ENCODE results near the gene INS.

The INS gene

GRCh38 chr11:2139123-2139521 lies 21.9 kb downstream of the INS start, which contains the start of gene IGF2:
Gene IGF2, minus strand, starts transcription at chr11:2139389. Its CDS starts 3,866 bp downstream, at chr11:2135523.
- WGBS, 2 donors (ENCODE audit: extremely low coverage in 2 of 2, insufficient read length in 2 of 2, insufficient replicate concordance in 1 of 2): no CpG with 5 or more reads among the region's 62 CpGs
- no peak within 1 kb of the TSS for H3K14ac ChIP-seq (ENCODE audit: low read length)
- no peak within 1 kb of the TSS for H3K9ac ChIP-seq (ENCODE audit: low read depth, low read length, poor library complexity)
- peaks cover 38 to 92% (median 87%) of the 10 kb centered on the region in 3 experiments for H3K27me3 ChIP-seq (ENCODE audit: control insufficient read depth in 3 of 3, insufficient read depth in 3 of 3, low read depth in 1 of 3, low read length in 3 of 3)
- peak within 1 kb of the TSS; percentile 56 for H2AFZ ChIP-seq (ENCODE audit: low read length)
- H3K4me3 ChIP-seq (ENCODE audit: low read length in 2 of 2): peak within 1 kb of the TSS in 1 of 2 donors; percentile 62
- peak within 1 kb of the TSS; percentile 63 for H2AK5ac ChIP-seq (ENCODE audit: low read depth, low read length)
- H3K4me1 ChIP-seq (ENCODE audit: control insufficient read depth in 2 of 2, insufficient read depth in 1 of 2, low read depth in 1 of 2, low read length in 2 of 2): peaks cover 4 to 5% of the 10 kb centered on the region in 2 donors
- peak within 1 kb of the TSS; percentile 80 for H3K23ac ChIP-seq (ENCODE audit: low read depth, low read length, poor library complexity)
- peak within 1 kb of the TSS; percentile 89 for H3K4me2 ChIP-seq (ENCODE audit: insufficient read depth, low read length, poor library complexity, severe bottlenecking)
- H2BK12ac ChIP-seq (ENCODE audit: low read length): no peak within 1 kb of the TSS
- no peak within 1 kb of the TSS for H3K4ac ChIP-seq (ENCODE audit: low read length)
- peak within 1 kb of the TSS; percentile 94 for H3K18ac ChIP-seq (ENCODE audit: low read length)
- DNase-seq (ENCODE audit: low spot score): no peak
- H3K9me3 ChIP-seq (replicated peaks in 1 of 2; ENCODE audit: control insufficient read depth in 2 of 2, insufficient read depth in 1 of 2, low read depth in 1 of 2, low read length in 2 of 2): peaks cover 0 to 2% of the 10 kb centered on the region in 2 donors
- H2BK120ac ChIP-seq (ENCODE audit: low read depth, low read length): no peak within 1 kb of the TSS
- peak within 1 kb of the TSS; percentile 67 for H2BK15ac ChIP-seq (ENCODE audit: low read length)
- H3K36me3 ChIP-seq (replicated peaks in 1 of 2; ENCODE audit: control insufficient read depth in 2 of 2, insufficient read depth in 2 of 2, low read length in 2 of 2): no peaks in the 10 kb centered on the region
- no peak within 1 kb of the TSS for H4K91ac ChIP-seq (ENCODE audit: low read depth, low read length, poor library complexity)
- H2BK5ac ChIP-seq (ENCODE audit: low read length): peak within 1 kb of the TSS; percentile 66
- H3K79me1 ChIP-seq (ENCODE audit: low read depth, low read length): peaks cover 2% of the 10 kb centered on the region
- no peak within 1 kb of the TSS for H4K8ac ChIP-seq (ENCODE audit: low read depth, low read length)
- no peak within 1 kb of the TSS for H3K27ac ChIP-seq (replicated peaks; ENCODE audit: low read length)

- Histone ChIP-seq H3K9me3 (replicated peaks in 1 of 2; ENCODE audit: control insufficient read depth in 2 of 2, insufficient read depth in 1 of 2, low read depth in 1 of 2, low read length in 2 of 2) (peaks cover 0 to 2% of the 10 kb centered on the region in 2 donors), H3K36me3 (replicated peaks in 1 of 2; ENCODE audit: control insufficient read depth in 2 of 2, insufficient read depth in 2 of 2, low read length in 2 of 2) (no peaks in the 10 kb centered on the region), H3K27ac (replicated peaks; ENCODE audit: low read length) (no peak overlapping the region), H3K23ac (ENCODE audit: low read depth, low read length, poor library complexity) (no peak overlapping the region), H2BK5ac (ENCODE audit: low read length) (no peak overlapping the region), H2BK15ac (ENCODE audit: low read length) (no peak overlapping the region), H2BK12ac (ENCODE audit: low read length) (no peak overlapping the region), H3K4me2 (ENCODE audit: insufficient read depth, low read length, poor library complexity, severe bottlenecking) (peak overlapping the region; percentile 89), H3K79me1 (ENCODE audit: low read depth, low read length) (peaks cover 2% of the 10 kb centered on the region), H2AK5ac (ENCODE audit: low read depth, low read length) (peak overlapping the region; percentile 28), H3K14ac (ENCODE audit: low read length) (no peak overlapping the region), H2BK120ac (ENCODE audit: low read depth, low read length) (no peak overlapping the region), H4K91ac (ENCODE audit: low read depth, low read length, poor library complexity) (no peak overlapping the region), H3K27me3 (ENCODE audit: control insufficient read depth in 3 of 3, insufficient read depth in 3 of 3, low read depth in 1 of 3, low read length in 3 of 3) (peaks cover 33 to 91% (median 87%) of the 10 kb centered on the region in 3 experiments), H3K4me3 (ENCODE audit: low read length in 2 of 2) (peak overlapping the region in 1 of 2 donors; percentile 62), H2AFZ (ENCODE audit: low read length) (peak overlapping the region; percentile 56), H3K18ac (ENCODE audit: low read length) (peak overlapping the region; percentile 94), H4K8ac (ENCODE audit: low read depth, low read length) (no peak overlapping the region), H3K4me1 (ENCODE audit: control insufficient read depth in 2 of 2, insufficient read depth in 1 of 2, low read depth in 1 of 2, low read length in 2 of 2) (peaks cover 4 to 5% of the 10 kb centered on the region in 2 donors), H3K9ac (ENCODE audit: low read depth, low read length, poor library complexity) (no peak overlapping the region), H3K4ac (ENCODE audit: low read length) (no peak overlapping the region)
- WGBS, 2 donors (ENCODE audit: extremely low coverage in 2 of 2, insufficient read length in 2 of 2, insufficient replicate concordance in 1 of 2): no CpG with 5 or more reads among the region's 68 CpGs
- DNase-seq (ENCODE audit: low spot score): no peak
These were observed 22.4 kb downstream of the INS start for GRCh38 chr11:2138431-2139122.

- peaks cover 31 to 90% (median 87%) of the 10 kb centered on the region in 3 experiments for H3K27me3 ChIP-seq (ENCODE audit: control insufficient read depth in 3 of 3, insufficient read depth in 3 of 3, low read depth in 1 of 3, low read length in 3 of 3)
- no peak overlapping the region for H4K8ac ChIP-seq (ENCODE audit: low read depth, low read length)
- H3K27ac ChIP-seq (replicated peaks; ENCODE audit: low read length): no peak overlapping the region
- no peak overlapping the region for H4K91ac ChIP-seq (ENCODE audit: low read depth, low read length, poor library complexity)
- no peak overlapping the region for H3K4ac ChIP-seq (ENCODE audit: low read length)
- H3K4me1 ChIP-seq (ENCODE audit: control insufficient read depth in 2 of 2, insufficient read depth in 1 of 2, low read depth in 1 of 2, low read length in 2 of 2): peaks cover 4 to 5% of the 10 kb centered on the region in 2 donors
- H2BK15ac ChIP-seq (ENCODE audit: low read length): no peak overlapping the region
- peaks cover 2% of the 10 kb centered on the region for H3K79me1 ChIP-seq (ENCODE audit: low read depth, low read length)
- H2AK5ac ChIP-seq (ENCODE audit: low read depth, low read length): no peak overlapping the region
- DNase-seq (ENCODE audit: low spot score): no peak
- H3K4me3 ChIP-seq (ENCODE audit: low read length in 2 of 2): peak overlapping the region in 1 of 2 donors; percentile 71
- no peak overlapping the region for H2BK12ac ChIP-seq (ENCODE audit: low read length)
- no peak overlapping the region for H2BK120ac ChIP-seq (ENCODE audit: low read depth, low read length)
- no CpG with 5 or more reads among the region's 44 CpGs for WGBS, 2 donors (ENCODE audit: extremely low coverage in 2 of 2, insufficient read length in 2 of 2, insufficient replicate concordance in 1 of 2)
- peak overlapping the region; percentile 77 for H2AFZ ChIP-seq (ENCODE audit: low read length)
- H3K9me3 ChIP-seq (replicated peaks in 1 of 2; ENCODE audit: control insufficient read depth in 2 of 2, insufficient read depth in 1 of 2, low read depth in 1 of 2, low read length in 2 of 2): peaks cover 0 to 2% of the 10 kb centered on the region in 2 donors
- no peak overlapping the region for H3K23ac ChIP-seq (ENCODE audit: low read depth, low read length, poor library complexity)
- H3K36me3 ChIP-seq (replicated peaks in 1 of 2; ENCODE audit: control insufficient read depth in 2 of 2, insufficient read depth in 2 of 2, low read length in 2 of 2): no peaks in the 10 kb centered on the region
- peak overlapping the region; percentile 70 for H3K9ac ChIP-seq (ENCODE audit: low read depth, low read length, poor library complexity)
- no peak overlapping the region for H2BK5ac ChIP-seq (ENCODE audit: low read length)
- H3K4me2 ChIP-seq (ENCODE audit: insufficient read depth, low read length, poor library complexity, severe bottlenecking): peak overlapping the region; percentile 89
- H3K18ac ChIP-seq (ENCODE audit: low read length): peak overlapping the region; percentile 91
- no peak overlapping the region for H3K14ac ChIP-seq (ENCODE audit: low read length)
These were observed 23.0 kb downstream of the INS start for GRCh38 chr11:2138068-2138430.
